PC-3 (cell line): ENCODE data around the gene RAPGEF3. TPM values are rescaled to one million over a fixed set of nuclear protein-coding genes. Genes with fewer than 3 reads are reported as not detected.

Experiments used
- ATAC-seq: fragments of 200-7000 bp; cut with Tn5 transposase; 2 replicates; pipeline ENCODE4 v1.9.1; 2020; ENCODE audit warnings: mild to moderate bottlenecking, moderate library complexity
- BruUV-seq: library from RNA; stranded (reverse); fragments of 400-500 nt; replicated peaks from 2 replicates; lab custom pipeline; 2021; lab: Mats Ljungman, UMichigan
- CTCF ChIA-PET: fragments of 300-600 bp; sonication (Branson Sonifier 250); formaldehyde crosslinking; loops from one replicate; lab custom pipeline; 2022; ENCODE audit warnings: antibody characterized with exemption; lab: Charles Lee
- POLR2A ChIA-PET: fragments of 300-600 bp; sonication (Branson Sonifier 250); formaldehyde crosslinking; loops from one replicate; lab custom pipeline; 2022; ENCODE audit warnings: antibody characterized with exemption; ENCODE audit not compliant: unreplicated experiment; lab: Charles Lee
- DNase-seq: peaks from one replicate; pipeline ENCODE4 v3.0.0-alpha.2; 2015
- H2AFZ ChIP-seq: fragments of 300-600 bp; sonication (generic); 2 replicates; pipeline ENCODE4 v1.6.0; 2016; ENCODE audit warnings: antibody characterized with exemption, low read length
- H3F3A ChIP-seq: fragments of 300-600 bp; sonication (generic); one replicate; pipeline ENCODE4 v1.6.0; 2017; ENCODE audit warnings: antibody characterized with exemption, low read length, control low read depth, mild to moderate bottlenecking; ENCODE audit not compliant: unreplicated experiment
- H3K27ac ChIP-seq: fragments of 300-600 bp; sonication (generic); 2 replicates; pipeline ENCODE4 v1.5.1; 2016; ENCODE audit warnings: mild to moderate bottlenecking, low read length
- H3K27me3 ChIP-seq: fragments of 300-600 bp; sonication (generic); 2 replicates; pipeline ENCODE4 v1.6.1; 2016; ENCODE audit warnings: low read length, mixed read lengths
- H3K36me3 ChIP-seq: fragments of 300-600 bp; sonication (generic); 2 replicates; pipeline ENCODE4 v1.6.1; 2016; ENCODE audit warnings: low read depth, mixed run types, low read length, mixed read lengths
- H3K4me1 ChIP-seq: fragments of 300-600 bp; sonication (generic); 2 replicates; pipeline ENCODE4 v1.5.1; 2016; ENCODE audit warnings: low read length; ENCODE audit not compliant: insufficient read depth
- H3K4me2 ChIP-seq: fragments of 300-600 bp; sonication (generic); 2 replicates; pipeline ENCODE4 v1.6.0; 2016; ENCODE audit warnings: low read length
- H3K4me3 ChIP-seq: fragments of 300-600 bp; sonication (generic); 2 replicates; pipeline ENCODE4 v1.5.1; 2016; ENCODE audit warnings: mild to moderate bottlenecking, low read length, mixed read lengths
- H3K79me2 ChIP-seq: fragments of 300-600 bp; sonication (generic); 2 replicates; pipeline ENCODE4 v1.6.1; 2017; ENCODE audit warnings: low read length, mixed read lengths
- H3K9ac ChIP-seq: fragments of 300-600 bp; sonication (generic); 2 replicates; pipeline ENCODE4 v1.6.0; 2016; ENCODE audit warnings: mild to moderate bottlenecking, low read length
- H3K9me2 ChIP-seq: fragments of 300-600 bp; sonication (generic); replicated peaks from 2 replicates; pipeline ENCODE4 v1.6.1; 2016; ENCODE audit warnings: mixed run types, low read length, mixed read lengths
- H3K9me3 ChIP-seq: fragments of 300-600 bp; sonication (generic); 2 replicates; pipeline ENCODE4 v1.6.1; 2016; ENCODE audit warnings: low read length, mixed read lengths
- H4K20me1 ChIP-seq: fragments of 300-600 bp; sonication (generic); 2 replicates; pipeline ENCODE4 v1.6.1; 2016; ENCODE audit warnings: low read length, mixed read lengths
- EZH2 ChIP-seq: fragments of 300-600 bp; sonication (generic); IDR thresholded peaks from one replicate; pipeline ENCODE4 v1.6.1; 2017; ENCODE audit warnings: antibody characterized with exemption, mild to moderate bottlenecking, low read length; ENCODE audit not compliant: unreplicated experiment
- EZH2phosphoT487 ChIP-seq: fragments of 300-600 bp; sonication (generic); IDR thresholded peaks from 2 replicates; pipeline ENCODE4 v1.6.1; 2018; ENCODE audit warnings: mild to moderate bottlenecking, antibody characterized with exemption, low read length, borderline replicate concordance
- intact Hi-C: fragments of 100-400 bp; cut with micrococcal nuclease; formaldehyde crosslinking; loops from 2 replicates; pipeline ENCODE4 v1.9.0; 2023
- total RNA-seq: library from RNA; depleted of rRNA; stranded (reverse); fragments of >200 nt; gene quantifications from 2 replicates; pipeline ENCODE4 v1.2.3, GENCODE V29; 2014
- TF ChIP-seq, protein P1 (sequence below): fragments of 300-600 bp; sonication (generic); conservative IDR thresholded peaks from 2 replicates; pipeline ENCODE4 v1.5.1; 2017; ENCODE audit warnings: antibody characterized with exemption, low read depth, mild to moderate bottlenecking, low read length

RAPGEF3 gene
- total RNA-seq, 1 experiment from 2014 or later, result 6.7 TPM

GRCh38 chr12:47715877-47716548, 42.7 kb downstream of the RAPGEF3 start:
- no peak for TF ChIP-seq EZH2phosphoT487
- TF ChIP-seq, protein P1, sequence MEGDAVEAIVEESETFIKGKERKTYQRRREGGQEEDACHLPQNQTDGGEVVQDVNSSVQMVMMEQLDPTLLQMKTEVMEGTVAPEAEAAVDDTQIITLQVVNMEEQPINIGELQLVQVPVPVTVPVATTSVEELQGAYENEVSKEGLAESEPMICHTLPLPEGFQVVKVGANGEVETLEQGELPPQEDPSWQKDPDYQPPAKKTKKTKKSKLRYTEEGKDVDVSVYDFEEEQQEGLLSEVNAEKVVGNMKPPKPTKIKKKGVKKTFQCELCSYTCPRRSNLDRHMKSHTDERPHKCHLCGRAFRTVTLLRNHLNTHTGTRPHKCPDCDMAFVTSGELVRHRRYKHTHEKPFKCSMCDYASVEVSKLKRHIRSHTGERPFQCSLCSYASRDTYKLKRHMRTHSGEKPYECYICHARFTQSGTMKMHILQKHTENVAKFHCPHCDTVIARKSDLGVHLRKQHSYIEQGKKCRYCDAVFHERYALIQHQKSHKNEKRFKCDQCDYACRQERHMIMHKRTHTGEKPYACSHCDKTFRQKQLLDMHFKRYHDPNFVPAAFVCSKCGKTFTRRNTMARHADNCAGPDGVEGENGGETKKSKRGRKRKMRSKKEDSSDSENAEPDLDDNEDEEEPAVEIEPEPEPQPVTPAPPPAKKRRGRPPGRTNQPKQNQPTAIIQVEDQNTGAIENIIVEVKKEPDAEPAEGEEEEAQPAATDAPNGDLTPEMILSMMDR, result no peak
- TF ChIP-seq EZH2, result no peak
- DNase-seq (no peak), ATAC-seq (no peak; the same call in 1 of the 2 replicates)
- POLR2A ChIA-PET, result no interaction called here
- Histone ChIP-seq H3K9ac (no peak overlapping the region), H3K27ac (no peak overlapping the region), H3F3A (no peaks in the 10 kb centered on the region), H4K20me1 (no peaks in the 10 kb centered on the region), H3K4me2 (peak overlapping the region; percentile 82), H3K27me3 (no peaks in the 10 kb centered on the region), H3K36me3 (no peaks in the 10 kb centered on the region), H3K4me1 (peaks cover 13% of the 10 kb centered on the region; the same call in 1 of the 2 replicates), H3K4me3 (peak overlapping the region; percentile 50), H3K9me2 (no peaks in the 10 kb centered on the region), H2AFZ (peak overlapping the region; percentile 66), H3K79me2 (no peaks in the 10 kb centered on the region), H3K9me3 (no peaks in the 10 kb centered on the region)
- intact Hi-C loops, result loop anchor here (1.0 to 2.0 kb wide), 3 partner anchors 51 to 122 kb away; no protein-coding TSS in a partner anchor
- no TSS peak for BruUV-seq
- CTCF ChIA-PET, result interaction anchor here (1.0 to 1.1 kb wide), 2 partner anchors 66 to 122 kb away, joined by 3 to 5 read pairs; no protein-coding TSS in a partner anchor

- DNase-seq (peak; percentile 91), ATAC-seq (peak; percentile 74)
- Histone ChIP-seq H3F3A (no peaks in the 10 kb centered on the region), H3K4me1 (peaks cover 13% of the 10 kb centered on the region; the same call in 1 of the 2 replicates), H3K4me3 (peak overlapping the region; percentile 50), H3K9me2 (no peaks in the 10 kb centered on the region), H3K9me3 (no peaks in the 10 kb centered on the region), H4K20me1 (no peaks in the 10 kb centered on the region), H2AFZ (peak overlapping the region; percentile 66), H3K9ac (no peak overlapping the region), H3K36me3 (no peaks in the 10 kb centered on the region), H3K27ac (no peak overlapping the region), H3K27me3 (no peaks in the 10 kb centered on the region), H3K4me2 (peak overlapping the region; percentile 82), H3K79me2 (no peaks in the 10 kb centered on the region)
- intact Hi-C loops, result loop anchor here (1.0 to 2.0 kb wide), 3 partner anchors 51 to 123 kb away; no protein-coding TSS in a partner anchor
- POLR2A ChIA-PET, result no interaction called here
- CTCF ChIA-PET, result interaction anchor here (1.0 to 1.1 kb wide), 2 partner anchors 66 to 123 kb away, joined by 3 to 5 read pairs; no protein-coding TSS in a partner anchor
- TF ChIP-seq EZH2 (no peak), EZH2phosphoT487 (no peak)
- TF ChIP-seq, protein P1, result peak; percentile 96
- BruUV-seq, result no TSS peak
These were observed 43.2 kb downstream of the RAPGEF3 start for GRCh38 chr12:47715393-47715876.
